Nephron (organoid): ENCODE results near the gene ARHGEF12.

Source experiments
- H3K27ac Mint-ChIP-seq, 3 experiments: 2 replicates each; pipeline ENCODE4 v1.8.0; 2020; ENCODE audit warnings: mixed read lengths in 3 of 3, mild to moderate bottlenecking in 2 of 3, moderate library complexity in 1 of 3
- H3K27me3 Mint-ChIP-seq: 2 replicates; pipeline ENCODE4 v1.8.0; 2021; ENCODE audit warnings: low read depth, mild to moderate bottlenecking, moderate library complexity, mixed read lengths
- H3K36me3 Mint-ChIP-seq: 2 replicates; pipeline ENCODE4 v1.8.0; 2020; ENCODE audit warnings: low read depth, mixed read lengths
- H3K4me1 Mint-ChIP-seq: 2 replicates; pipeline ENCODE4 v1.8.0; 2020; ENCODE audit warnings: mixed read lengths
- H3K4me3 Mint-ChIP-seq, 3 experiments: 2 replicates each; pipeline ENCODE4 v1.8.0; 2020; ENCODE audit warnings: mild to moderate bottlenecking in 3 of 3, mixed read lengths in 3 of 3, moderate library complexity in 2 of 3
- H3K9me3 Mint-ChIP-seq: 2 replicates; pipeline ENCODE4 v1.8.0; 2020; ENCODE audit warnings: mixed read lengths
- CTCF ChIP-seq, 3 experiments: fragments of 200-600 bp; sonication (generic); IDR thresholded peaks; one replicate each; pipeline ENCODE4 v1.5.0; 2021; ENCODE audit warnings: antibody characterized with exemption in 3 of 3; ENCODE audit not compliant: unreplicated experiment in 3 of 3

ARHGEF12 gene

GRCh38 chr11:120400564-120401364 is 64.6 kb downstream of the ARHGEF12 start:
- peaks cover 9% of the 10 kb centered on the region for H3K36me3 Mint-ChIP-seq
- H3K27ac Mint-ChIP-seq: peak overlapping the region; percentile 91 to 96 (median 92)
- H3K4me1 Mint-ChIP-seq: peaks cover 52% of the 10 kb centered on the region
- no peaks in the 10 kb centered on the region for H3K27me3 Mint-ChIP-seq
- peak overlapping the region; percentile 70 to 81 (median 78) for H3K4me3 Mint-ChIP-seq
- no peaks in the 10 kb centered on the region for H3K9me3 Mint-ChIP-seq
- no peak for TF ChIP-seq CTCF (IDR thresholded peaks at IDR 0.05; ENCODE audit: unreplicated experiment in 3 of 3)

- no peak for TF ChIP-seq CTCF (IDR thresholded peaks at IDR 0.05; ENCODE audit: unreplicated experiment in 3 of 3)
- Mint-ChIP-seq H3K27ac (peak overlapping the region; percentile 91 to 96 (median 92)), H3K36me3 (peaks cover 3% of the 10 kb centered on the region), H3K27me3 (no peaks in the 10 kb centered on the region), H3K4me3 (peak overlapping the region in 2 of 3 experiments; percentile 78 to 81), H3K4me1 (peaks cover 52% of the 10 kb centered on the region), H3K9me3 (no peaks in the 10 kb centered on the region)
Observed at GRCh38 chr11:120401506-120401905, 65.3 kb downstream of the ARHGEF12 start.

GRCh38 chr11:120403966-120404365 is 67.8 kb downstream of the ARHGEF12 start:
- no peak overlapping the region for H3K4me3 Mint-ChIP-seq
- H3K27me3 Mint-ChIP-seq: no peaks in the 10 kb centered on the region
- TF ChIP-seq CTCF (IDR thresholded peaks at IDR 0.05; ENCODE audit: unreplicated experiment in 3 of 3): no peak
- no peaks in the 10 kb centered on the region for H3K9me3 Mint-ChIP-seq
- H3K36me3 Mint-ChIP-seq: peaks cover under 1% of the 10 kb centered on the region
- H3K27ac Mint-ChIP-seq: peak overlapping the region; percentile 14 to 36 (median 19)
- peaks cover 45% of the 10 kb centered on the region for H3K4me1 Mint-ChIP-seq

GRCh38 chr11:120404495-120404894 is 68.3 kb downstream of the ARHGEF12 start:
- no peaks in the 10 kb centered on the region for H3K9me3 Mint-ChIP-seq
- peaks cover 41% of the 10 kb centered on the region for H3K4me1 Mint-ChIP-seq
- H3K27me3 Mint-ChIP-seq: no peaks in the 10 kb centered on the region
- peaks cover 5% of the 10 kb centered on the region for H3K36me3 Mint-ChIP-seq
- H3K4me3 Mint-ChIP-seq: no peak overlapping the region
- TF ChIP-seq CTCF (IDR thresholded peaks at IDR 0.05; ENCODE audit: unreplicated experiment in 3 of 3): no peak
- peak overlapping the region in 1 of 3 experiments; percentile 36 for H3K27ac Mint-ChIP-seq

- H3K9me3 Mint-ChIP-seq: no peaks in the 10 kb centered on the region
- H3K27me3 Mint-ChIP-seq: no peaks in the 10 kb centered on the region
- no peak overlapping the region for H3K27ac Mint-ChIP-seq
- H3K4me3 Mint-ChIP-seq: no peak overlapping the region
- peaks cover 24% of the 10 kb centered on the region for H3K4me1 Mint-ChIP-seq
- peaks cover 21% of the 10 kb centered on the region for H3K36me3 Mint-ChIP-seq
- TF ChIP-seq CTCF (IDR thresholded peaks at IDR 0.05; ENCODE audit: unreplicated experiment in 3 of 3): no peak
Observed at GRCh38 chr11:120409655-120410054, 73.4 kb downstream of the ARHGEF12 start.
